GM12878 (cell line): ENCODE data around the gene HEBP1. TPM values are rescaled to one million over a fixed set of nuclear protein-coding genes. Genes with fewer than 3 reads are reported as not detected.

Source experiments
- ETV6 ChIP-seq, 2 experiments: fragments of 450-650 bp in 1 of 2; IDR thresholded peaks in 1 of 2; conservative IDR thresholded peaks in 1 of 2; 2 replicates each; pipeline ENCODE4 v1.6.1; 2014; ENCODE audit warnings: antibody characterized with exemption in 1 of 2, borderline replicate concordance in 1 of 2, low read depth in 1 of 2, mild to moderate bottlenecking in 1 of 2, moderate library complexity in 1 of 2
- HCFC1 ChIP-seq: fragments of 150-350 bp; IDR thresholded peaks from 2 replicates; pipeline ENCODE4 v1.6.1; 2014; ENCODE audit warnings: low read length
- HDAC2 ChIP-seq: fragments of 200-600 bp; sonication (generic); IDR thresholded peaks from 2 replicates; pipeline ENCODE4 v1.6.1; 2017
- IKZF1 ChIP-seq: fragments of 450-650 bp; conservative IDR thresholded peaks from 2 replicates; pipeline ENCODE4 v1.6.1; 2017; ENCODE audit warnings: antibody characterized with exemption, mild to moderate bottlenecking
- NFIC ChIP-seq: IDR thresholded peaks from 2 replicates; pipeline ENCODE4 v1.6.1; 2012; ENCODE audit warnings: low read depth, mild to moderate bottlenecking, inconsistent platforms, low read length, moderate library complexity
- SUZ12 ChIP-seq: fragments of 200-600 bp; sonication (generic); IDR thresholded peaks from one replicate; pipeline ENCODE4 v1.6.1; 2018; ENCODE audit warnings: antibody characterized with exemption, mild to moderate bottlenecking; ENCODE audit not compliant: unreplicated experiment
- polyA plus RNA-seq, 11 experiments: library from polyadenylated mRNA; depleted of rRNA in 4 of 11; unstranded in 6 of 11; stranded (reverse) in 5 of 11; fragments of >200 nt; fragmentation: Nextera tagmentation in 4 of 11; fragmentation: Illumina TruSeq in 1 of 11; extraction: Ambion mirVana in 4 of 11; extraction: Trizol in 1 of 11; gene quantifications; 1 replicate in 1 of 11; 2 replicates in 10 of 11; pipeline versions ENCODE4 v1.2.1 to v1.2.3, GENCODE V29; 2011 to 2016; ENCODE audit warnings: inconsistent platforms in 2 of 11, missing spikeins in 2 of 11, low read depth in 1 of 11
- total RNA-seq, 4 experiments: library from RNA; depleted of rRNA in 3 of 4; stranded (reverse); fragments of >200 nt in 3 of 4; fragmentation: Illumina TruSeq in 1 of 4; extraction: Trizol in 1 of 4; gene quantifications; 2 replicates each; pipeline versions ENCODE4 v1.2.1 to v1.2.3, GENCODE V29; 2013 to 2021
- TF ChIP-seq, protein P1 (sequence below): fragments of 450-650 bp; IDR thresholded peaks from 2 replicates; pipeline ENCODE4 v1.6.1; 2018; ENCODE audit warnings: borderline replicate concordance, mild to moderate bottlenecking; ENCODE audit not compliant: partially characterized antibody
- TF ChIP-seq, protein P2 (sequence below): fragments of 450-650 bp; IDR thresholded peaks from 2 replicates; pipeline ENCODE4 v1.6.1; 2016; ENCODE audit warnings: mild to moderate bottlenecking
- TF ChIP-seq, protein P3 (sequence below): IDR thresholded peaks from 2 replicates; pipeline ENCODE4 v1.6.1; 2012; ENCODE audit warnings: low read depth, low read length, improper control_type of control experiment
- TF ChIP-seq, protein P4 (sequence below), 3 experiments: IDR thresholded peaks in 2 of 3; conservative IDR thresholded peaks in 1 of 3; 2 replicates each; pipeline ENCODE4 v1.5.1; 2011; ENCODE audit warnings: low read depth in 3 of 3, low read length in 3 of 3, mild to moderate bottlenecking in 3 of 3, control low read depth in 2 of 3, moderate library complexity in 2 of 3, inconsistent platforms in 1 of 3, mixed read lengths in 1 of 3; ENCODE audit not compliant: control insufficient read depth in 2 of 3, insufficient read depth in 1 of 3; ENCODE audit errors: extremely low read depth in 1 of 3

The HEBP1 gene
- total and polyA plus RNA-seq, 10 of the 15 experiments (the other 5 are each of a cell fraction or from before 2014, with no cell fraction given), result 0.07 to 0.32 (median 0.18) TPM; not detected in 5

DNA sequence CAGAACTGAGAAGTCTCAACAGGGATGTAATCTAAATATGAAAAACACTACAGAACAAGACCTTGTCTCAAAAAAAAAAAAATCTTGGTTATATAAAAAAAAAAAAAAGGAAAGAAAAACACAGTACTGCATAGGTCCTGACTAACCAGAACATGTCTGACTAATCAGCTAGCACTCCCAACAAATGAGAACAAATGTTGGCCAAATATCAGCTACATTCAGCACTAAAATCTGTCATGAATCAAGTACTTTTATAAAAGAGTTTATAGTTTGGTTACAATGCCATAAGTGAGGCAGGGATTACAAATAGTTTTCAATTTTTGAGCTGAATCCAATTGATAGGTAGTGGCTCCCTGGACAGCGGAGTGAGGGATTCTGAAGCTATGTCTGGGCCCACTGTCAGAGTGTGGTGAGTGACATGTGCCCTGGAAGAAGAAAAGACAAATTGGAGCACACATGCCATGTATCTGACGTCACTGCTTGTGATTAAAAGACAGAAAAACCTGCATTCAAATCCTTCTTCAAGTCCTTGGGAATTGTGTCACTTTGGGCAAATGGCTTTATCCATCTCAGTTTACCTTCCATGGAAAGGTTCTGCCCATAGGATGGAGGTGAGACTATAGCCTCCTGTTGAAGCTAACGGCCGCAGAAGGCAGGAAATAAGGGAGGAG is 38.6 kb upstream of the HEBP1 start (continued):
- TF ChIP-seq ETV6 (conservative IDR thresholded peaks at IDR 0.05 in 1 of 2, IDR thresholded peaks at IDR 0.05 in 1 of 2; ENCODE audit: borderline replicate concordance in 1 of 2, low read depth in 1 of 2) (no peak), IKZF1 (no peak), HDAC2 (no peak), NFIC (no peak), HCFC1 (no peak), SUZ12 (no peak)
- TF ChIP-seq, protein P1, sequence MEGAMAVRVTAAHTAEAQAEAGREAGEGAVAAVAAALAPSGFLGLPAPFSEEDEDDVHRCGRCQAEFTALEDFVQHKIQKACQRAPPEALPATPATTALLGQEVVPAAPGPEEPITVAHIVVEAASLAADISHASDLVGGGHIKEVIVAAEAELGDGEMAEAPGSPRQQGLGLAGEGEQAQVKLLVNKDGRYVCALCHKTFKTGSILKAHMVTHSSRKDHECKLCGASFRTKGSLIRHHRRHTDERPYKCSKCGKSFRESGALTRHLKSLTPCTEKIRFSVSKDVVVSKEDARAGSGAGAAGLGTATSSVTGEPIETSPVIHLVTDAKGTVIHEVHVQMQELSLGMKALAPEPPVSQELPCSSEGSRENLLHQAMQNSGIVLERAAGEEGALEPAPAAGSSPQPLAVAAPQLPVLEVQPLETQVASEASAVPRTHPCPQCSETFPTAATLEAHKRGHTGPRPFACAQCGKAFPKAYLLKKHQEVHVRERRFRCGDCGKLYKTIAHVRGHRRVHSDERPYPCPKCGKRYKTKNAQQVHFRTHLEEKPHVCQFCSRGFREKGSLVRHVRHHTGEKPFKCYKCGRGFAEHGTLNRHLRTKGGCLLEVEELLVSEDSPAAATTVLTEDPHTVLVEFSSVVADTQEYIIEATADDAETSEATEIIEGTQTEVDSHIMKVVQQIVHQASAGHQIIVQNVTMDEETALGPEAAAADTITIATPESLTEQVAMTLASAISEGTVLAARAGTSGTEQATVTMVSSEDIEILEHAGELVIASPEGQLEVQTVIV, result no peak
- TF ChIP-seq, protein P2, sequence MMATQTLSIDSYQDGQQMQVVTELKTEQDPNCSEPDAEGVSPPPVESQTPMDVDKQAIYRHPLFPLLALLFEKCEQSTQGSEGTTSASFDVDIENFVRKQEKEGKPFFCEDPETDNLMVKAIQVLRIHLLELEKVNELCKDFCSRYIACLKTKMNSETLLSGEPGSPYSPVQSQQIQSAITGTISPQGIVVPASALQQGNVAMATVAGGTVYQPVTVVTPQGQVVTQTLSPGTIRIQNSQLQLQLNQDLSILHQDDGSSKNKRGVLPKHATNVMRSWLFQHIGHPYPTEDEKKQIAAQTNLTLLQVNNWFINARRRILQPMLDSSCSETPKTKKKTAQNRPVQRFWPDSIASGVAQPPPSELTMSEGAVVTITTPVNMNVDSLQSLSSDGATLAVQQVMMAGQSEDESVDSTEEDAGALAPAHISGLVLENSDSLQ, result no peak
- TF ChIP-seq, protein P3, sequence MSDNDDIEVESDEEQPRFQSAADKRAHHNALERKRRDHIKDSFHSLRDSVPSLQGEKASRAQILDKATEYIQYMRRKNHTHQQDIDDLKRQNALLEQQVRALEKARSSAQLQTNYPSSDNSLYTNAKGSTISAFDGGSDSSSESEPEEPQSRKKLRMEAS, result no peak
- TF ChIP-seq, protein P4, sequence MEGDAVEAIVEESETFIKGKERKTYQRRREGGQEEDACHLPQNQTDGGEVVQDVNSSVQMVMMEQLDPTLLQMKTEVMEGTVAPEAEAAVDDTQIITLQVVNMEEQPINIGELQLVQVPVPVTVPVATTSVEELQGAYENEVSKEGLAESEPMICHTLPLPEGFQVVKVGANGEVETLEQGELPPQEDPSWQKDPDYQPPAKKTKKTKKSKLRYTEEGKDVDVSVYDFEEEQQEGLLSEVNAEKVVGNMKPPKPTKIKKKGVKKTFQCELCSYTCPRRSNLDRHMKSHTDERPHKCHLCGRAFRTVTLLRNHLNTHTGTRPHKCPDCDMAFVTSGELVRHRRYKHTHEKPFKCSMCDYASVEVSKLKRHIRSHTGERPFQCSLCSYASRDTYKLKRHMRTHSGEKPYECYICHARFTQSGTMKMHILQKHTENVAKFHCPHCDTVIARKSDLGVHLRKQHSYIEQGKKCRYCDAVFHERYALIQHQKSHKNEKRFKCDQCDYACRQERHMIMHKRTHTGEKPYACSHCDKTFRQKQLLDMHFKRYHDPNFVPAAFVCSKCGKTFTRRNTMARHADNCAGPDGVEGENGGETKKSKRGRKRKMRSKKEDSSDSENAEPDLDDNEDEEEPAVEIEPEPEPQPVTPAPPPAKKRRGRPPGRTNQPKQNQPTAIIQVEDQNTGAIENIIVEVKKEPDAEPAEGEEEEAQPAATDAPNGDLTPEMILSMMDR (IDR thresholded peaks at IDR 0.05 in 2 of 3, conservative IDR thresholded peaks at IDR 0.05 in 1 of 3; ENCODE audit: control insufficient read depth in 2 of 3, extremely low read depth in 1 of 3, insufficient read depth in 1 of 3, low read depth in 3 of 3, low read length in 3 of 3), result no peak
- TF ChIP-seq, all 136 proteins: peak for 0
